ENCODE measurements around the gene ZNF70.
A peak's percentile ranks its signal among the peaks of the same experiment; 100 is the strongest.

ZNF70 gene

DNA sequence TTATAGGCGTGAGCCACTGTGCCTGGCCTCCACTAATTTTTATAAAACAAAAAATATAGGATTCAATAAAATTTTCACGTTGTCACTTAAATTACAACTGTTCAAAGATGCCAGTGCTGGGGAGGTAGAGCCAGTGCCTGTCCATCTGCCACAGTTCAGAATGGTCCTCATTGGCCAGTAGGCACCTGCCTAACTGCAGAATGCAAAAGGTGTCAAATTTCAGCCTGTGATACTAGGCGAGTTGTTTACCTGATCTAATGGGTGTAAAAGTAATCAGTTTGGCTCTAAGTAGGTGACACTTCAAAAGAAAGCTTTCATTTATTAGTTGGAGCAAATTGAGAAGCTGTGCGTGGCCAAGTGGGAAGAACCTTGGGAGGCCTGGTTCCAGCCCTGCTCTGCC lies 38.2 kb upstream of the ZNF70 start:
- TF ChIP-seq CTCF (IDR thresholded peaks at IDR 0.05; ENCODE audit: low read length, missing control alignments), result no peak
- no peak for DNase-seq (ENCODE audit: low read depth)
- no peak overlapping the region for H3K4me3 ChIP-seq (replicated peaks; ENCODE audit: low read depth, low read length)

DNA sequence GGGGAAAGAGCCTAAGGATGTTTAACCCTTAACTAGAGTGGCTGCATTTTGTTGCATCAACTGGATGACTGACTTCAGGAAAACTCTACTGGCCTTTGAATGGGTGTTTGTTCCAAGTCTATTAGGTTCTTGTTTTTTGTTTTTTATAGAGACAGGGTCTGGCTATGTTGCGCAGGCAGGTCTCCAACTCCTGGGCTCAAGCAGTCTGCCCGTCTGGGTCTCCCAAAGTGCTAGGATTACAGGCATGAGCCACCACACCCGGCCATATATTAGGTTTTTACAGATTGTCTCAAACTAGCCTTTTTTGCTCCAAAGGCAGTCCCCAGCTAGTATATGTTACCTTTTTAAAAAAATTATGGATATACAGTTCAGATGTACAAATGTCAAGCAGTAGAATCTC lies 37.0 kb upstream of the ZNF70 start:
- TF ChIP-seq CTCF (IDR thresholded peaks at IDR 0.05; ENCODE audit: low read length, missing control alignments), result no peak
- DNase-seq (ENCODE audit: low read depth), result no peak
- peak overlapping the region; percentile 86 for H3K4me3 ChIP-seq (replicated peaks; ENCODE audit: low read depth, low read length)

- TF ChIP-seq CTCF (IDR thresholded peaks at IDR 0.05; ENCODE audit: low read length, missing control alignments), result no peak
- H3K4me3 ChIP-seq (replicated peaks; ENCODE audit: low read depth, low read length), result peak overlapping the region; percentile 86
Observed at GRCh38 chr22:23787600-23787896, 36.6 kb upstream of the ZNF70 start.

GRCh38 chr22:23786752-23787599 lies 36.1 kb upstream of the ZNF70 start, which contains the start of gene SMARCB1:
Gene SMARCB1 (plus strand): TSS chr22:23786966. CDS start chr22:23787170, 204 bp downstream.
- peak; percentile 91 for DNase-seq (ENCODE audit: low read depth)
- TF ChIP-seq CTCF (IDR thresholded peaks at IDR 0.05; ENCODE audit: low read length, missing control alignments), result no peak
- H3K4me3 ChIP-seq (replicated peaks; ENCODE audit: low read depth, low read length), result peak within 1 kb of the TSS; percentile 86

More at GRCh38 chr22:23787600-23787896, 36.6 kb upstream of the ZNF70 start:
- DNase-seq (ENCODE audit: low read depth), result no peak

DNA sequence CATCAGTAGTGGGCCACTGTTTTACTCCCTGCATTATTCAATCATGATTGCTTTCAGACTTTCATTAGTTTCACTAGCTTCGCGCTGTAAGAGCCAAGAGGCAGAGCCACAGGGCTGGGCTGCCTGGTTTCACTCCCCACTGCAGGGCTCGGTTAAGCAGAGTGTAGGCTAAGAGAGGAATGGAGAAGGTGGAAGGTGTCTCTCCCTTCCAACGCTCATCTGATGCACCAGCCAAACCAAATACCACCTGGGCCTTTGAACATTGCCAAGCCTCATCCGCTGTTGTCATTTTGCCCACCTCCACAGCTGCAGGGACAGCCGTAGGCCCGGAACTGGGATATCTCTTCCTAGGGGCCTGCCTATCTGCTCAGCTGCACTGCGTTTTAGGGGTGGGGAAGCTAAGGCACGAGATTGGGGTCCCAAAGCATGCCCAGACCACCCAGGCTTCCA lies 35.4 kb upstream of the ZNF70 start:
- TF ChIP-seq CTCF (IDR thresholded peaks at IDR 0.05; ENCODE audit: low read length, missing control alignments), result no peak
- no peak for DNase-seq (ENCODE audit: low read depth)

GRCh38 chr22:23784215-23784732 lies 33.4 kb upstream of the ZNF70 start:
- no peak overlapping the region for H3K4me3 ChIP-seq (replicated peaks; ENCODE audit: low read depth, low read length)
- DNase-seq (ENCODE audit: low read depth), result no peak
- TF ChIP-seq CTCF (IDR thresholded peaks at IDR 0.05; ENCODE audit: low read length, missing control alignments), result no peak

More for the DNA sequence above, 35.4 kb upstream of the ZNF70 start:
- H3K4me3 ChIP-seq (replicated peaks; ENCODE audit: low read depth, low read length), result peak overlapping the region; percentile 86

All from fibroblast of pulmonary artery (primary cell).